Stomach (tissue), 9 donors: ENCODE results near the gene CAMKK2. TPM values are rescaled to one million over a fixed set of nuclear protein-coding genes. Genes with fewer than 3 reads are reported as not detected.
"Not testable (repeated sequence)": the region's sequence is repeated elsewhere in the genome, so short reads cannot be mapped to it uniquely, and the experiment has no call there.

Experiments
- DNase-seq, 2 donors: peaks; one replicate each; pipeline versions ENCODE4 v3.0.0 to v3.0.0-alpha.2; 2013 to 2019
- H3K27ac ChIP-seq, 5 donors: fragments of 200-600 bp in 4 of 5; sonication (generic) in 4 of 5; one replicate each; pipeline ENCODE4 v1.5.1; 2013 to 2019; ENCODE audit warnings: mild to moderate bottlenecking in 1 of 5, moderate library complexity in 1 of 5
- H3K27me3 ChIP-seq, 3 donors: fragments of 200-600 bp; sonication (generic); one replicate each; pipeline ENCODE4 v1.5.1; 2017 to 2019; ENCODE audit warnings: mixed run types in 1 of 3
- H3K36me3 ChIP-seq, 4 donors: fragments of 200-600 bp; sonication (generic); 1 replicate in 3 of 4; 2 replicates in 1 of 4; pipeline ENCODE4 v1.5.1; 2016 to 2019
- H3K4me1 ChIP-seq, 4 donors: fragments of 200-600 bp; sonication (generic); one replicate each; pipeline ENCODE4 v1.5.1; 2016 to 2019
- H3K4me3 ChIP-seq, 4 donors: fragments of 200-600 bp; sonication (generic) in 3 of 4; one replicate each; pipeline ENCODE4 v1.5.1; 2016 to 2019; ENCODE audit warnings: mild to moderate bottlenecking in 1 of 4
- H3K9me3 ChIP-seq, 4 donors: fragments of 200-600 bp; sonication (generic); one replicate each; pipeline ENCODE4 v1.5.1; 2016 to 2019
- EP300 ChIP-seq: sonication (generic); formaldehyde crosslinking; IDR thresholded peaks from one replicate; pipeline ENCODE4 v1.6.1; 2017; ENCODE audit warnings: antibody characterized with exemption
- POLR2A ChIP-seq, 4 donors: fragments of 450-650 bp; IDR thresholded peaks; one replicate each; pipeline ENCODE4 v1.6.1; 2016; ENCODE audit warnings: antibody characterized with exemption in 4 of 4, control low read depth in 2 of 4, mild to moderate bottlenecking in 1 of 4, moderate library complexity in 1 of 4
- POLR2AphosphoS5 ChIP-seq, 3 donors: sonication (generic); formaldehyde crosslinking; IDR thresholded peaks; one replicate each; pipeline ENCODE4 v1.6.1; 2016; ENCODE audit warnings: antibody characterized with exemption in 3 of 3
- WGBS, 5 donors: extraction: QIAGEN DNeasy Blood & Tissue Kit in 3 of 5; methylation state at CpG; one replicate each; pipeline versions ENCODE4 v1.1.5 to v1.1.7; 2013 to 2018; 5-methylcytosine and 5-hydroxymethylcytosine counted together
- intact Hi-C: fragments of 100-400 bp; cut with DNase I; formaldehyde crosslinking; loops from one replicate; pipeline ENCODE4 v1.15.1; 2023; ENCODE audit warnings: low total_unique reads
- polyA plus RNA-seq, 3 donors: library from polyadenylated mRNA; stranded (reverse); fragments of 200-250 nt; gene quantifications; one replicate each; pipeline ENCODE4 v1.2.3, GENCODE V29; 2013
- total RNA-seq, 5 donors: library from RNA; depleted of rRNA; stranded (reverse); fragments of >200 nt; gene quantifications; one replicate each; pipeline versions ENCODE4 v1.1.0 to v1.2.3, GENCODE V29; 2014 to 2016
- TF ChIP-seq, protein P1 (sequence below), 7 experiments: fragments of 450-650 bp in 4 of 7; fragments of 200-600 bp in 3 of 7; sonication (generic) in 3 of 7; IDR thresholded peaks; one replicate each; pipeline ENCODE4 v1.5.1; 2016 to 2019; ENCODE audit warnings: antibody characterized with exemption in 7 of 7, control low read depth in 2 of 7, mild to moderate bottlenecking in 1 of 7
- donor health status: healthy with polysubstance abuse.
- donor health status: Bipolar disorder and iron deficiency.
- donor health status: healthy.

Gene CAMKK2
- total and polyA plus RNA-seq, 8 donors, result 14.9 to 46.4 (median 21.7) TPM

DNA sequence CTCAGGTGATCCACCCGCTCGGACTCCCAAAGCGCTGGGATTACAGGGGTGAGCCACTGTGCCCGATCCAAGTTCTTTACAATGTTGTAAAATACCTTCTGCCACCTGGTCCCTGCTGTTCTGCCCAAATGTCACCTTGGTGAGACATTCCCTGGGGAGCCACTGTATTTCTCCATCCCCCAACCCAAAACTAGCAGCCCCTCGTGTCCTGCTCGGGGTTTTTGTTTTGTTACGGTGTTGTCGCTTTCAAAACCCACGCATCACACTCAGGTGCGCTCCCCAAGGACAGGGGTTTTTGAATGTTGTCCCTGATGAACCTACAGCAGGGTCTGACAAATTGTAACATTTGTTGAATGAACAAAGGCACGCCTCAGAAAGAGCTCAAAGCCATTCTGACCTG lies 37.4 kb downstream of the CAMKK2 start:
- Histone ChIP-seq H3K9me3 (no peaks in the 10 kb centered on the region), H3K27me3 (no peaks in the 10 kb centered on the region), H3K4me1 (no peaks in the 10 kb centered on the region), H3K36me3 (peaks cover 58 to 98% (median 90%) of the 10 kb centered on the region in 4 donors), H3K27ac (no peak overlapping the region), H3K4me3 (no peak overlapping the region)
- no peak for DNase-seq
- WGBS, 5 donors, result 95 to 98% (median 97%) methylated on average over 11 of the region's 11 CpGs
- no peak for TF ChIP-seq POLR2AphosphoS5 (IDR thresholded peaks at IDR 0.05)
- TF ChIP-seq, protein P1, sequence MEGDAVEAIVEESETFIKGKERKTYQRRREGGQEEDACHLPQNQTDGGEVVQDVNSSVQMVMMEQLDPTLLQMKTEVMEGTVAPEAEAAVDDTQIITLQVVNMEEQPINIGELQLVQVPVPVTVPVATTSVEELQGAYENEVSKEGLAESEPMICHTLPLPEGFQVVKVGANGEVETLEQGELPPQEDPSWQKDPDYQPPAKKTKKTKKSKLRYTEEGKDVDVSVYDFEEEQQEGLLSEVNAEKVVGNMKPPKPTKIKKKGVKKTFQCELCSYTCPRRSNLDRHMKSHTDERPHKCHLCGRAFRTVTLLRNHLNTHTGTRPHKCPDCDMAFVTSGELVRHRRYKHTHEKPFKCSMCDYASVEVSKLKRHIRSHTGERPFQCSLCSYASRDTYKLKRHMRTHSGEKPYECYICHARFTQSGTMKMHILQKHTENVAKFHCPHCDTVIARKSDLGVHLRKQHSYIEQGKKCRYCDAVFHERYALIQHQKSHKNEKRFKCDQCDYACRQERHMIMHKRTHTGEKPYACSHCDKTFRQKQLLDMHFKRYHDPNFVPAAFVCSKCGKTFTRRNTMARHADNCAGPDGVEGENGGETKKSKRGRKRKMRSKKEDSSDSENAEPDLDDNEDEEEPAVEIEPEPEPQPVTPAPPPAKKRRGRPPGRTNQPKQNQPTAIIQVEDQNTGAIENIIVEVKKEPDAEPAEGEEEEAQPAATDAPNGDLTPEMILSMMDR (IDR thresholded peaks at IDR 0.05), result no peak
- TF ChIP-seq EP300, result no peak
- TF ChIP-seq POLR2A (IDR thresholded peaks at IDR 0.05), result no peak
- intact Hi-C loops, result no loop called here

- H3K4me3 ChIP-seq, H3K27me3 ChIP-seq, H3K27ac ChIP-seq, H3K9me3 ChIP-seq, DNase-seq, intact Hi-C loops, H3K4me1 ChIP-seq: not testable (repeated sequence)
- peaks cover 59 to 98% (median 90%) of the 10 kb centered on the region in 4 donors for H3K36me3 ChIP-seq
- 91 to 96% (median 94%) methylated on average over 8 of the region's 8 CpGs for WGBS, 5 donors
These were observed 38.6 kb downstream of the CAMKK2 start for GRCh38 chr12:121257704-121258449.

DNA sequence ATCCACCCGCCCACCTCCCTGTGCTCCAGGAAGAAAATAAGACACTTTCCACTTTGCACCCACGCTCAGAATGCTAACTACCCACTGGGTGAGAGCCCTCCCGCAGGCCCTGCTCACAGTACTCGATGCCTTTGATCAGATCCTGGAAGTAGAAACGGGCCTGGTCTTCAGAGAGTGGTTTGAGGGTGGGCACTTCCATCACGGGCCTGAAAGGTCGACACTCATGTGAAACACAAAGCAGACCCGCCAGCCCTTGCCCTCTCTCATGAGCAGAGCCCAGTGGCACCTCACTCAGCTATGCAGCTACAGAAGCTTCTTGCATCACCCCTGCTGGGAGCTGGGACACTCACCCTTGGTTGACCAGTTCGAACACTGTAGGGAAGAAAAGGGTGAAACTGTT lies 41.1 kb downstream of the CAMKK2 start:
- peaks cover 45 to 98% (median 90%) of the 10 kb centered on the region in 4 donors for H3K36me3 ChIP-seq
- intact Hi-C loops, result no loop called here
- WGBS, 5 donors, result 87 to 96% (median 91%) methylated on average over 6 to 9 of the region's 9 CpGs

DNA sequence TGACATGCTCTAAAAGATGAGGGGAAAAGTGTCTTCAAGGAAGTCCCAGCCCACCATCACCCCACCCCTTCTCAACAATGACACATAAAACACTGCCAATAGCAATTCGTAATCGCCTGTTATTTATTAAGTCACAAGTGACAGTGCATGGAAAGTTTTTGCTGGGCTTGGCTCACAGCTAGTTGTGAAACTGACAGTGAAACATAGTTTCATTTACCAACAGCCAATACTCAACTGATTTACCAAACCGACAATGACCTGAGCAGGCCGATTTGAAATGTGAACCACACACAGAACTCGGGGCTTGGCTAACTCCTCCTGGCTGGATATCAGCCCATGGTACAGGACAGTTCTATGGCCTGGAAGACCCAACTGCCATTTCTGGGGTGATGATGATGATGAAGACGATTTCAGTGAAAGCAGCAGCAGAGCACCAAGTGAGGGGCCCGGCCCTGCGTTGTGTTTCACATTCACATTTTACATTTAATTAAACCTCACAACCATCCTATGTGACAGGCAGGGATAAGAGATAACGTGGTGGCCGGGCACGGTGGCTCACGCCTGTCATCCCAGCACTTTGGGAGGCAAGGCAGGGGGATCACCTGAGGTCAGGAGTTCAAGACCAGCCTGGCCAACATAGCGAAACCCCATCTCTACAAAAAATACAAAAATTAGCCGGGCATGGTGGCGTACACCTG lies 42.7 kb downstream of the CAMKK2 start:
- intact Hi-C loops, result no loop called here
- no peaks in the 10 kb centered on the region for H3K27me3 ChIP-seq
- no peaks in the 10 kb centered on the region for H3K9me3 ChIP-seq
- WGBS, 5 donors, result 94 to 98% (median 96%) methylated on average over 15 of the region's 15 CpGs
- peaks cover 48 to 98% (median 90%) of the 10 kb centered on the region in 4 donors for H3K36me3 ChIP-seq
- H3K4me3 ChIP-seq, result no peak overlapping the region
- H3K27ac ChIP-seq, result no peak overlapping the region
- TF ChIP-seq POLR2A (IDR thresholded peaks at IDR 0.05), result no peak
- no peaks in the 10 kb centered on the region for H3K4me1 ChIP-seq
- DNase-seq, result no peak

More for the DNA sequence above, 41.1 kb downstream of the CAMKK2 start:
- Histone ChIP-seq H3K4me1 (no peaks in the 10 kb centered on the region), H3K9me3 (no peaks in the 10 kb centered on the region), H3K27ac (no peak overlapping the region), H3K27me3 (no peaks in the 10 kb centered on the region), H3K4me3 (no peak overlapping the region)
- TF ChIP-seq EP300, result no peak
- no peak for TF ChIP-seq POLR2A (IDR thresholded peaks at IDR 0.05)
- TF ChIP-seq, protein P1 (IDR thresholded peaks at IDR 0.05), result no peak
- TF ChIP-seq POLR2AphosphoS5 (IDR thresholded peaks at IDR 0.05), result no peak
- DNase-seq, result no peak

DNA sequence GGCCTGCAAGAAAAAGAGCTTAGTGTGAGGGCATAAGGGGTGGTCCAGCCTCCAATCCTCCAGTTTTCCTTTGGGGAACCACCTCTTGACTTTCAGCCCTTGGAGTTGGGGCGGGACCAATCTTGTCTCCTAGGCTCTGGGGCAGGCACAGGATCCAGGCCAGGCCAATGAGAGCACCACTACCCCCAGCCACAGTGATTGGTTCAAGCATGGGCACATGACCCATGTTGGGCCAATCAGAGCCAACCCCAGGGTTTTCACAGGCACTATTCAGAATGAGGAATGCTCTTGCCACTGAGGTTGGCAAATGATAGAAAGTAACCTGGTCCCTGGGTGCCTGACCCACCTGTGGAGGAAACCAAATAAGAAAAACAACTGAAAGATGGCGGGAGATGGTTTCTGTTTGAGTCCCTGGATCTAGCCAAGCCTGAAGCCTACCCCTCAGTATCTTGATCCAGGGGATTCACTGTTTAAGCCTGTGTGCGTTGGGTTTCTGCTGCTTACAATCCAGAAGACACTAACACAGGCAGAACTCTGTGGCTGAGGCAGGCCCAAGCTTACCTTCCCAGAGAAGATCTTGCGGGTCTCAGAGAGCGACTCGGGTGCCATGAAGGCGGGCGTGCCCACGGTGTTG lies 43.7 kb downstream of the CAMKK2 start:
- no peaks in the 10 kb centered on the region for H3K27me3 ChIP-seq
- intact Hi-C loops, result no loop called here
- H3K27ac ChIP-seq, result no peak overlapping the region
- peaks cover 57 to 98% (median 91%) of the 10 kb centered on the region in 4 donors for H3K36me3 ChIP-seq
- no peak for DNase-seq
- H3K4me3 ChIP-seq, result no peak overlapping the region
- WGBS, 5 donors, result 86 to 99% (median 93%) methylated on average over 9 of the region's 9 CpGs
- no peaks in the 10 kb centered on the region for H3K9me3 ChIP-seq
- H3K4me1 ChIP-seq, result no peaks in the 10 kb centered on the region
- no peak for TF ChIP-seq POLR2A (IDR thresholded peaks at IDR 0.05)
